Esophagus mucosa (tissue), 1 donor: ENCODE measurements around the gene NDRG3. TPM values are rescaled to one million over a fixed set of nuclear protein-coding genes. Genes with fewer than 3 reads are reported as not detected.
"Not testable (repeated sequence)": the region's sequence is repeated elsewhere in the genome, so short reads cannot be mapped to it uniquely, and the experiment has no call there.

Experiments used
- ATAC-seq: fragments of 200-7000 bp; cut with Tn5 transposase; one replicate; pipeline ENCODE4 v1.9.1; 2020
- total RNA-seq: library from RNA; stranded (reverse); gene quantifications from one replicate; pipeline ENCODE4 v1.2.4, GENCODE V29; 2023
- donor health status: DM: yes; HTN: yes; CAD: no.

NDRG3 gene
- total RNA-seq, 1 donor from 2014 or later: 15.3 TPM

GRCh38 chr20:36760647-36761046 is 14.8 kb upstream of the NDRG3 start:
- no peak for ATAC-seq

DNA sequence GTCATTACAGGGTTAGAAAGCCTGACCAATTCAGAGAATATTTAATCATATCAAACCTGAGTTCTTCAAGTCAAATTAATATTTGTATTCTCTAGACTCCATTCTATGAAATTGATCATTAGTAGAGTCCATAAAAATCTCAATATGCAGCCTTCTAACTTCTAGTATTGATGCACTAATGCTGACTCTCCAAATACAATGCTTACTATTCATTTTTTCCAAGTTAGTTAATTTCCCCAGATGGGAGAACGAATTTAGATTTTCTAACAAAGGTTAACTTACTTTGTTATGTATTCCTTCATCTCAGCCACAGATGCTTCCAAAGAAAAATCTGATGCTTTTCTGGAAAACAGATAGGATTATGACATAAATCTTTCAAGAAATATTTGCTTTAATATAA is 12.4 kb upstream of the NDRG3 start:
- no peak for ATAC-seq

DNA sequence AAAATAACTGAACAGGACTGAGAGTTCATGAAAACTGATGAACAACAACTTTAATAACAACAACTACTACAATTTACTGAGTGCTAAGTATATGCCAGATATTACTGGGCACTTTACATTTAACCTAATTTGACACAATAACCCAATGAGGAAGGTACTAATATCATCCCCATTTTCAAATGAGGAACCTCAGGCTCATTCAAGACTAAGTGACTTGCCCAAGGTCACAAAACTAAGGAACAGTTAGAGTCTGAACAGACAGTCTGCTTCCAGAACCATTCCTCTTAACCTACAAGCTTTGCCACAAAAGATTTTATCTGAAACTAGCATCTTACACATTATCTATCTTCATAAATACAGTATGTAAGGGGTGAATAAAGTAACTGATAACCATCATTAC is 10.6 kb upstream of the NDRG3 start:
- no peak for ATAC-seq

DNA sequence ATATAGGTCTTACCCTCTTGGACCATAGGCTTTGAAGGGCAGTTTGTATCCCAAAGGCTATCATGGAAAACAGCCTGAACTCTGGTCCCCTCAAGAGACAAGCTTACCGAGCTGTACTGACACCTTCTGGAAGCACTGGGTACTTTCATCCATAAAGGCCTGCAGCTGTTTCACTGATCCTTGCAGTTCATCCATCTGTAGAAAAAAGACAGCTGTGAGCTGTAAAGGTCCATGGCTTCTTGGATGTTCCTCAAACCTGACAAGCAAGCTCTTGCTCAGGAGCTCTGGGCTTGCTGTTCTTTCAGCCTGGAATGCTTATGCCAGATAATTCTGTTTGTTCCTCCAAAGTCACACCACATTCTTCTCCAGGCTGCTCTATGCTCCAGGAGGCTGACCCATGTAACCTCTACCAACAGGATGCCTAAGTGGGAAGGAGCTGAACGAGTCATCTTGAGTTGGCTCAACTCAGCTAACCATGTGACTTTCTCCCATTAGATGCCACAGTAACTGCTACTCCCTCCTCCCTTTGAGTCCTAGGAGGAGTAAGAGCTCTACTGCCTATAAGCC is 8.8 kb upstream of the NDRG3 start:
- peak; percentile 77 for ATAC-seq

GRCh38 chr20:36752582-36752981 is 6.7 kb upstream of the NDRG3 start:
- ATAC-seq: no peak

- peak; percentile 27 for ATAC-seq
These were observed 510 bp downstream of the NDRG3 start for GRCh38 chr20:36745234-36745926.

GRCh38 chr20:36744764-36745191 is 1.1 kb downstream of the NDRG3 start:
- ATAC-seq: no peak

GRCh38 chr20:36744243-36744642 is 1.6 kb downstream of the NDRG3 start:
- ATAC-seq: no peak

DNA sequence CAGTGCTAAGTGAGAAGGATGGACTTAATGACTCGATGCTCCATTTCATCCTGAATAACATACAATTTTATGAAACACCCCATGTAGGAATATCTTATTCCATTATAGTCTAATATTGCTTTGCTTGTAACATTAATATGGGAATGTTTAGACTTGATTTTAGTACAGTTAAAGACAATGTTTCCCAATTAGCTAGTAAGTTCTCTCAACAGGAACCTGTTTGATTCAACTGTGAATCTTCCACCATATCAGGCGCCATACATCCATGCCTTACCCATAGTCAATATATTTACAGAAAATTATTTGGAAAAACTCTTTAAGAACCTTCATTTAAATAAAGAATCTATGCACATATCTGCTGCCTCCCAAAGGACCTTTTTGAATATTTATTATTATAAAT is 3.3 kb downstream of the NDRG3 start:
- no peak for ATAC-seq

DNA sequence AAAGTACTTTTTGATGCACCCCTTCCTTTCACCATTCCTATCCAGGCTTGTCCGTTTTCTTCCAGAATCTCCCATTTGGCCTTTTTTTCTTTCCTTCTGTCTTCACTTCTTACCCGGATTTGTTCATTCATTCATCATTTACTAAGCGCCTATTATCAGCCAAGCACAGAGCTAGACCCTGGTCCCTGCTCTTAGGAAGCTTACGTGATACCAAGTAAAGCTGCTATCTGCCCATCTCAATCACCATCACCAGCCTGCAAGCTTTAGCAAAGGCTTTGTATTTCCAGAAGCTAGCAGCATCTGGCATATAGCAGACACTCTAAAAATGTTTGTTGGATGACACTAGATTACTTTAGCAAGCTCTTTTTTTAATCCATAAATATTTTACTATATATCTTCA is 4.8 kb downstream of the NDRG3 start:
- ATAC-seq: no peak

DNA sequence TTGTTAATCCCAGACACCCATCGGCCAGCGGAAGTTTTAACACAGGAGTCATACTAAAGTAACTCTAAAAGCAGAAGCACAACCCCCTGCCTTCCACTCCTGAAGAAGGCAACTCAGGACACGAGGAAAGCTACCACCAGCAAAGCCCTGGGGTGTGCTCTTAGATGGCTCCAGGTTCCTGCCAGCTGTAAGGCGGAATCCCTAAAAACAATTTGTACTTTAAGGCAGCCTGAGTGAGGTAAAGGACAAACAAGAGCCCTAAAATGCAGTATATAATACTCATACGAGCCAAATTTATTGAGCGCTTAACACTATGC is 8.7 kb downstream of the NDRG3 start:
- no peak for ATAC-seq

DNA sequence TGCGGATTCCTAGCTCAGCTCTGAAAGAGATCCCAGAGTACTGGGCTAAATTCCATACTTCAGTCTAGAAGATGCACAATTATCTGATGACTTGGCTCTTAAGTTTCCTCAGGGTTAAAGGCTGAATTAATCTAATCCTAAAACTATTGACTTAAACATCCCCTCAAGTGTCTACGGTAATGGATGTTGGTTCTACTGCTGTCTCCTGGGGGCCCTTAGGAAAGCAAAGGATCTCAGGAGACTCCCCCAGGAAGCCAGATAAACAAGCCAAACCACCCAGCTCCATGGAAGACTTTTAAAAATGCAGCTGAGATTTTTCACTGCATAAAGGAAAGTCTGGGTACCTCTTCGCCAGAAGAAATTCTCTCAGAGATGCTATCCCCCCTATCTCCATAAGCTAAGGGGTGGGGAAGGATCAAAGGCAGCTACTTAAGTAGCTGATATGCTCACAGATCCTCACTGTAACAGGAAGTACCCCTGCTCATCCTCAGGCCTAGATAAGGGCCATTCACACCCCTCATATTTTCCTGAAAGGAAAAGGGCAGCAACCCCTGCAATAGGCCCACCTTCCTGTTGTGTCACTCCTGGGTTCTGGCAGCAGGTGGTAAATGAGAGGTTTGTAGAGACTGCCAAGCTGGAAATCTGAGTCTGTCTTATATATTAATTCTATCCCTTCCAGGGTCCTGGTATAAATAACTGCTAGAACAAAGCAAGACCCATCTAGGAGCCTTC is 9.3 kb downstream of the NDRG3 start:
- no peak for ATAC-seq

DNA sequence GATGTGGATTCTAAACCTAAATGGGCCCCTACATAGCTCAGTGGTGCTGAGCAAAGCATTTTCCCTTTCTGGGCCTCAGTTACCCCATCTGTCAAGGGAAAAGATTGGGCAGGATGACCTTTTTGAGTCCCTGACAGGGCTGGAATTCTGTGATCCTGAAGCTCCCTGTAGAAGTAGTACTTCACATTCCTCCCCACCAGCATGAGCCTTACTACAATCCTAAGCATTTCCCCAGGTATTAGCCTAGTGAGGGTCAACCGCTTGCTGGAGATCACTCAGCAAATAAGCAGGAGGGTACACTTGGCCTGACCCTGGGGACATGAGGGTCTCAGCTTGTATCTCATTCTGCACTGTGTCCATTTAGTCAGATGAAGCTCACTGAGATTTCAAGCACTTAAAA is 13.4 kb downstream of the NDRG3 start:
- ATAC-seq: no peak

- ATAC-seq: peak; percentile 43
These were observed 16.9 kb downstream of the NDRG3 start for GRCh38 chr20:36728986-36729385.

GRCh38 chr20:36726168-36726567 is 19.7 kb downstream of the NDRG3 start:
- no peak for ATAC-seq

- no peak for ATAC-seq
These were observed 25.4 kb downstream of the NDRG3 start for GRCh38 chr20:36720510-36720909.

- no peak for ATAC-seq
These were observed 28.2 kb downstream of the NDRG3 start for GRCh38 chr20:36717657-36718056.

DNA sequence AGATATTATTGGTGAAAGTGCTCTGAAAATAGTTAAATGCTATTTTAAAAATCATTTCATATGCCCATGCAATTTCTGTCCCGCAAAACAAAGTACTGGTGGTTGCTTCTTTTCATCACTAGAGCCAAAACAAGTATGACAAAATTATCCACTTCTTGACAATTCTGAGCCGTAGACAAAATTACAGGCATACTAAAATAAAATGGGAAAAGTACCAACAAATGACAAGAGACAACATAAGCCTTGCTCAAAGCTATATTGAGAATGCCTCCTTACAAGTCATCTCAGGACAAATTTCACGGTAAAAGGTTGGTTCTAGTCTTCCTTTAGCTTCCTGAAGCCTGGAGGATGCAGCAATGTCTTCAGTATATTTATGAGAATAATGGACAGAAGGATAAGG is 28.9 kb downstream of the NDRG3 start:
- no peak for ATAC-seq

DNA sequence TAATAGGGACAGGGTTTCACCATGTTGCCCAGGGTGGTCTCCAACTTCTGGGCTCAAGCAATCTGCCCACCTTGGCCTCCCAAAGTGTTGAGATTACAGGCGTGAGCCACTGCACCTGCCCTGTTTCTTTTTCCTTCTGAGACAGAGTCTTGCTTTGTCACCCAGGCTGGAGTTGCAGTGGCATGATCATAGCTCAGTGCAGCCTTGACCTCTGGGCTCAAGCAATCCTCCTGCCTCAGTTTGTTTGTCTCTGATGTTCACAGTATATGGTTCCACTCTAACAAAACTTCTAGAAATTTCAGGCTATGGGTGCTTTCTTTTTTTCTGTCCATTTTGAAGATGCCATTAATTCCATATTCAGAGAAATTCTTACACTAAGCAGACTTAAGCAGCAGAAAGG is 33.1 kb downstream of the NDRG3 start:
- no peak for ATAC-seq

DNA sequence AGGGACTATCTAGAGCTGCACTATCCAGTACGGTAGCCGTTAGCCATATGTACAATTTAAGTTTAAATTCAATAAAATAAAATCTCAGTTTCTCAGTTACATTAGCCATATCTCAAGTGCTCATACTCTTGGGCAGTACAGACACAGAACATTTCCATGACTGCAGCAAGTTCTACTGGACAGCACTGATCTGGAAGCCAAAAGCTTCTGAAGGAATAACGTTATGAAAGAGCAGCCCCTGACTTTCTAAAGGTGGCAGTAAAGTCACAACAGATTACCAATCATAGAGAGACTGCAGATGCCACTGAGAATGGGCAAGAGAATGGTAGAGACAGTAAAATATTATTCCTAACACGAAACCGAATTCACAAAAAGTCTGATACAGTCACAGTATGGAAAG is 36.8 kb downstream of the NDRG3 start:
- no peak for ATAC-seq

DNA sequence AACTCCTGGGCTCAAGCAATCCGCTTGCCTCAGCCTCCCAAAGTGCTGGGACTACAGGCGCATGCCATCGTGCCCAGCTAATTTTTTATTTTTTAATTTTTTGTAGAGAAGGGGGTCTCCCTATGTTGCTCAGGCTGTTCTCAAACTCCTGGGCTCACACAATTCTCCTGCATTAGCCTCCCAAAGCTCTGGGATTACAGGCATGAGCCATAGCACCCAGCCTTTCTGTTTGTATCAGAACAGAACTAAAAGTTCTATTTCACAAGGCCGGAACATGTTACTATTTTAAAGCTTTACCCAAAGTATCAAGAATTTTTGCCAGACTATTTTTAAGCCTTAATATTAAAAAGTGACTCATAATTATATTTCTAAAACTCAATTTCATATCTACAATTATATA is 42.4 kb downstream of the NDRG3 start:
- no peak for ATAC-seq

GRCh38 chr20:36700438-36700837 is 45.5 kb downstream of the NDRG3 start:
- no peak for ATAC-seq

DNA sequence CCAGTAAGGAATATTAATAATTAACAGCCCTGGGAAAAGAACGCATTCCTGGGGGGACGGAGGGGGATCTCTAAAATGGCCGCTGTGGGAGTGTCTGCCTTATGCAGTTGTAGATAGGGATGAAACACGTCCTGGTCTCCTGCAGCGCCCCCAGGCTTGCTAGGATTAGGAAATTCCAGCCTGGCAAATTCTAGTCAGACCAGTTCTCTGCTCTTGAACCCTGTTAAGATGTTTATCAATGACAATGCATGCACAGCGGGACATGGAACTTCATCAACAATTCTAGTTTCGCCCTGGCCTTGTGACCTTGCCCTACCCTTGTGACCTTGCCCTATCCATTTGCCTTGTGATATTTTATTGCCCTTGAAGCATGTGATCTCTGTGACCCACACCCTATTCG is 50.4 kb downstream of the NDRG3 start:
- not testable (repeated sequence) for ATAC-seq

DNA sequence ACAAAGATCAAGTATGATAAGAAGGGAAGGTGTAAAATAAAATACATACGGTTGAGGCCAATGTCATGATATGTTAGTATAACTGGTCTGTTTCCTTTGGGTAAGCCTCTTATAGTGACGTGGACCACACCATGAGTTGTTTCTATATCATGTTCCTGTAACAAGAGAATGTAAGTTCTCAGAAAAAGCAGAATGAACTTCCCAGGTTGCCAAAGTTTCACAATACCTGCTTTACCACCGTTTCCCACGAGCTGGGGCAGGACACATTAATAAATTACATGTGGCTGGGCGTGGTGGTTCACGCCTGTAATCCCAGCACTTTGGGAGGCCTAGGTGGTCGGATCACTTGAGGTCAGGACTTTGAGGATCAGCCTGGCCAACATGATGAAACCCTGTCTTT is 57.3 kb downstream of the NDRG3 start:
- ATAC-seq: peak; percentile 77
